ENCODE data around the gene NOX5.

Gene NOX5

DNA sequence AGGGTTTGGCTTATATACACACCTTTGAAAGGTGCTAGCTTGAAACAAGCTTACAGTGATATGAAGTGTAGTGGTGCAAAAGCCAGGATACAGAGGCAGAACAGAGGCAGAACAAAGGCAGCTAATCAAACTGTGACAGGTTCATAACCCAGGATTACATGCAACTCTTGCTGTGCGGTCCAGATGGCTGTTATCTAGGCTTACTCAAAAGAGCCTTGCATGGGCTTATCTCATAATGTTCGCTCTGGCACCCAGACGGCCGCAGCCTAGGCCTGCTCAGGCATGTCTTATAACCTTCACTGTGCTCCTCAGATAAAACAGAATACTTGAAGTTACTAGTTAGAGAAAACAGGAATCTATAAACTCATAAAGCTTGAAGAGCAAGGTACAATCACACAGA lies 22.8 kb upstream of the NOX5 start:
- peak; percentile 58 for DNase-seq

DNA sequence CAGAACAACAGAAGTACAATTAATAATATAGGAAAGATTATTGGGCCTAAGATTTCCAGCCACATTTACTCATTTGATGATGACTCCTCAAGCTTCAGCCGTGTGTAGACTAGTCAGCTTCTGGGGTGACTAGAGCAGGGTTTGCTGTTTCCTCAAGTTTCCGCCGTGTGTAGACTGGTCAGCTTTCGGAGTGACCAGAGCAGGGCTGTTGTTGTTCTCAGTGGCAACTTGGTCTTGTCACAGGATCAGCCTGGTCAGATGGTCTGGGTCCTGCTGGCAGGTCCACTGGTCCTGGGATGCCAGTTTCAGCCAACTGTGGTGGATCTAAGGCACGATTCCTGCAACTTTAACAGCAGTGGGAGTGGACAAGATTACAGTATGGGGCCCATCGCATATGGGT lies 21.8 kb upstream of the NOX5 start:
- no peak for DNase-seq

DNA sequence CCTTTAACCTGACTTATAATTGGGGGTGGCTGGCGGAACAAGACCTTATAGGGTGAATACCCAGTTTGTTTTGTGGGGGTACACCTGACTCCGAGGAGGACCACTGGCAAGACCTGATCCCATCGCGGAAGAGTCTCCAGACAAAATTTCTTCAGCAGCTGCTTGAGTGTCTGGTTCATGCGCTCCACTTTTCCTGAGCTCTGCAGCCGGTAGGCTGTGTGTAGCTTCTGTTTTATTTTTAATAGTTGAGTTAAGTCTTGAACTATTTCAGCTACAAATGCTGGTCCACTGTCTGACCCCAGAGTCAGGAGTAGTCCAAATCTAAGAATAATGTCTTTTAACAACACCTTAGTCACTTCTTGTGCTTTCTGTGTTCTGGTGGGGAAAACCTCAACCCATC lies 21.2 kb upstream of the NOX5 start:
- no peak for DNase-seq

DNA sequence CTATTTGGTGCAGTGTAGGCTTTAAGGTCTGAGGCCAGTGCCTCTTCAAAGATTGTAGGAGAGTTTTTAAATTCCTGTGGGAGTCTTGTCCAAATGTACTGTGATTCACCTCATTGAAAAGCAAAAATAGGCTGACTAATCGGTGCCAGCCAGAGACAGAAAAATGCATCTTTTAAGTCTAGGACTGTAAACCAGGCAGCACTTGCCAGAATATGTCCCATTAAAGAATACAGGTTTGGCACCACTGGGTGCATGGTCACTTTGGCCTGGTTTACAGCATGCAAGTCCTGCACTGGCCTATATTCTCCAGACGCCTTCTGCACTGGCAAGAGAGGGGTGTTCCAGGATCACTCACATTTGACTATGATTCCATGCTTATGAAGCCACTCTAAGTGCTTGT lies 20.3 kb upstream of the NOX5 start:
- DNase-seq = no peak

DNA sequence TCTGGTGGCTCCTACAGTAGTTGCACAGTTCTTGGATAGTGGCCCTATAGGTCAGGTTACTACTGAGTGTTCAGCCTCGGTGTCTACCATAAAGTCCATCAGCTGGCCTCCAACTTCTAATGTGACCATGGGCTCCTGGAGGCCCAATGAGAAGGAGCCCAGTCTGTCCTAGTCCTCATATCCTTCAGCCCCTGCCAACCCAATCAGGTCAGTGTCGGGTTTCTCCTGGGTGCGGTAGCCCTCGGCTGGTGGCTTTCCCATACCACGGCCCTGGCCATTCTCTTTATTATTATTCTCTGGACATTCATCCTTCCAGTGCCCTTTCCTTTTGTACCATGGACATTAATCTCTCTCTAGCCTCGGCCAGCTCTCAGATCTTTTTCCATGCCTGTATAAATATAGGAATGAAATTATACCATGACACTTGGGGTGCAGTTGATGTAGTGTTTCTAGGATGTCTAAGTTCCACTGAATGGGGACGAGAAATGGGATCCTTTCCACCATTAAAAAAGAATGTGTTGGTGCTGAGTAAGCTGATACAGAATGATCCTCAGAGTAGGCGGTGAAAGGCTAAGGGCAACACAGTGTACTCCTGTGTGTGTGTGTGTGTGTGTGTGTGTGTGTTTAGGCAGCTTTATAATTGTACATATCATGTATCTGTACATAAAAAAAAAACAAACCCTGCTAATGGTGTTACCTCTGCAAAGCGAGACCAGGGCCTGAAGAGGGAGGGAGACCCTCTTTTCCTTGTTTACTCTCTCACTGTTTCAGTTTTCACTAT lies 19.3 kb upstream of the NOX5 start:
- DNase-seq = no peak

DNA sequence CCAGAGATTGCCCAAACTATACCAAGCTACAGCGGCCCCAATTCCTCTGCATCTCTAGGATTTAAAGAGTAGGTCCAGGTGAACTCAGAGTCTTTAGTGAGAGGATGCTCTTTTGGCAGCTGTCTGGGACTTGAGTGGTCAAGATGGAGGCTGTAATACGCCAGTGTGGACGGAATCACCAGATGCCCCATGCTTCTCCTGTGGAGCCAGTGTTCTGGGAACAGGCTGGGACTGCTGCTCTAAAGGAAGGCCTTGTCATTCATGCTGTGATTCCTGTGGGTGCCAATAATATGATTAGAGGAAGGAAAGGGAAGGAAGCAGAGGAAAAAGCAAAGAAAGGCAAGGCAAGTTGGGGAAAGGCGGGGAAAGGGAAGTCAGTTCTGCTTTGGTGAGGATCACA lies 17.4 kb upstream of the NOX5 start:
- no peak for DNase-seq

DNA sequence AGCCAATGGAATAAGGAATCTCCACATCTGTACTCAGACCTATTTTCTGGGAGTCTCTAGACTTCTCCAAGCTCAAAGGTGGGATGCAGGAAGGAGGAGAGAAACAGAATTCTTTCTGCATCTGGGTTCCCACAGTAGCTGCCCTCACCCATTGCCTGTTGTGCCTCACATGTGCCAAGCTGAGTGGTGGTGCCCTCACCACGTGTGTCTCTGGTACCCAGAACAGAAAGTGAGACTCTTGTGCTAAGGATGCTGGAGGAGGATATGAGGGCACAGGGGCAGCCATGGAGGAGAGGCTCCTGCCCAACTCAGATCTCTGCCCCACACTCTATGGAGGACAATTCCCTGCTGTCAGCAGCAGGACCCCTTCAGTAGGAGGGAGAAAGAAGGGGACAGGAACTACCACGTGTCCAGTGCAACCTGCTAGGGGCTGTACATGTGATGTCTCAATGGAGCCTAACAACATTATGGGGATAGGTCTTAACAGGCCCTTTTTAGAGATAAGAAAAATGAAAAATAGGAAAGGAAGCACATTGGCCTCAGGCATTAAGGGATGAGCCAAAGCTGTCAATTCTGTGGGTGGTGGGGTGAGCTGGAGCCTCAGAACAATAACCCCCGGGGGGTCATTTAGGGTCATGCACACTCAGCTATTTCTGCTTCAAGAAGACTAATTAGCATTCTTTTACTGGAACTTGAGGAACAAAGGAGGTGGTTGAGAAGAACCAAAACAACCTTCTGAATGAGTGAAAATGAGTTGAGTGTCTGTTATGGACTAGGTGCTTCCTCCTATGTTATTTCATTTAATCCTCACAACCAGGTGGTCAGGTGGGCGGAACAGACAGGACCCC lies 16.3 kb upstream of the NOX5 start:
- no peak for DNase-seq

DNA sequence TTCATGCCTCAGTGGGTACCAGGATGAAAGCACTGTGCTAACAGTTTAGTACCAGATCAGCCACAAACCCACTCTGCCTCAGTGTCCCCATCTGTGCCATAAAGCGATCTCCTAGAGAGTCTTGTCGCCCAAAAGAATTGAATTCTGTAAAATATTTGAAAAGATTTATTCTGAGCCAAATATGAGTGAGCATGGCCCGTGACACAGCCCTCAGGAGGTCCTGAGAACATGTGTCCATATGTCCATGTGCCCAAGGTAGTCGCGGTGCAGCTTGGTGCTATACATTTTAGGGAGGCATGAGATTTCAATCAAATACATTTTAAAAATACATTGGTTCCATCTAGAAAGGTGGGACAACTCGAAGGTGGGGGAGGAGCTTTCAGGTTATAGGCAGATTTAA lies 15.4 kb upstream of the NOX5 start:
- DNase-seq = no peak

DNA sequence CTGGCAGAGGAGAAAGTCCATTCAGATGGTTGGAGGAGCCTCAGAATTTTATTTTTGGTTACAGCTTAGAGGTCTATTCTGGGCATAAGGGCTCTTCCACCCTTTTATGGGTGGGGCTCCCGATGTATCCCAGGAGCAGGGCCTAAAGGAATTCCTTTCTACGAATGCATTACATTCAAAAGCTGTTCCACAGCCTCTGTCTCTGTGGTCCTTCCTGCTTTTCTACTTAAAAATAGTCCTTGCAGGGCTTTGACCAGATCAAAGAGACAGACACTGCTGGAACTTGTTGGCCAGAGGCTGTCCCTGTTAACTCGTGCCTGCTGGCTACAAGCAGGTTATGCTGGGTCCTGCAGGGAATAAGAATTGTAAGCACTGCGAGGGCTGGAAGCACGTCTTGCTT lies 14.4 kb upstream of the NOX5 start:
- DNase-seq = no peak

DNA sequence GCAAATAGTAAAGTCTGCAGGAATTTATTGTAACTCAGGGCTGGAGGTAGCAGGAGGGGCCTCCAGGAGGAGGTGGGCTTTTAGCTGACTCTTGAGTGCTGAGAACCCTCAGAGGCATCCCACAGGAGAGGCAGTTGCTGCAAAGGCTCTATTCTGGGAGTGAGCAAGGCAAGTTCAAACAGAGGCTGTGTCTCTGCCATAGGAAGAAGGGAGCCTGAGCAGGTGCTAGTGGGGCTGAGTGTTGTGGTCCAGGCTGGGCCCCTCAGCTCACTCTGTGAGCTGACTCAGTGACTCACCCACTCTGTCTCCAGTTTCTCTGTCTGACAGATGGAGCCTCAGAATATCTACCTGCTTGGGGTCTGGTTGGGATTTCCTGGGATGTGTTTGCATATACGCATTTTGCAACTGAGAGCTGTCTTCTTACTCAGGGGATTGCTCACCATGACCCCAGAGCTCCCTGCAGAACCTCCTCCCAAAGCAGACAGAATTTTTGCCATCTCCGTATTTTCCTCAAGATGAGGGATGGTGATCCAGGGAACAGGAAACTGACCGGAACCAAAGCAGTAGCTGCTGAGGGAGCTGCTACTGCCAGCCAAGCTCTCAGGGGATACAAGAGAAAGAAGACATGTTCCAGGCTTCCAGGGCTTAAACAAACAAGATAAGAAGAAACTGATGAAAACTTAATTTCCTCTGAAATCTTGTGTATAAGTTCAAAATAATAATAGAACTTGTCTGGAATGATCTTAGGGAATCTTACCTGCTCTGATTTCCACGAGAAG lies 13.6 kb upstream of the NOX5 start:
- no peak for DNase-seq

DNA sequence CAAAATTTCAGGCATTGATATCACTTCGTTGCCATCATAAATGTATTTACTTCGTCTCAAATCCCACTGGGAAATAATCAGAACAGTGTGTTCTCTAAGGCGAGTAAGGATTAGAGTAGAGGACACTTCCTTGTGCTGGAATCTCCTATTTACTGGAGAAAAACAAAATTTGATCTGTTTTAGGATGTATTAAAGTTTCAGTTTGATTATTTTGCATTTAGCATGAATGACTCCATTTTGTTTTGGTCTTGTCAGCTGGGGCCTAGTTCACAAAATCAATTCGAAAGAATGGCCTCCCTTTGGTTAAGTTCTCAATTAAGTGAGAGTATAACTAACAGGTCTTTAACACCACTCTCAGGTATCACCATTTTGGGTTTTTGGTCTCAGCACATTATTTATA lies 11.7 kb upstream of the NOX5 start:
- no peak for DNase-seq

DNA sequence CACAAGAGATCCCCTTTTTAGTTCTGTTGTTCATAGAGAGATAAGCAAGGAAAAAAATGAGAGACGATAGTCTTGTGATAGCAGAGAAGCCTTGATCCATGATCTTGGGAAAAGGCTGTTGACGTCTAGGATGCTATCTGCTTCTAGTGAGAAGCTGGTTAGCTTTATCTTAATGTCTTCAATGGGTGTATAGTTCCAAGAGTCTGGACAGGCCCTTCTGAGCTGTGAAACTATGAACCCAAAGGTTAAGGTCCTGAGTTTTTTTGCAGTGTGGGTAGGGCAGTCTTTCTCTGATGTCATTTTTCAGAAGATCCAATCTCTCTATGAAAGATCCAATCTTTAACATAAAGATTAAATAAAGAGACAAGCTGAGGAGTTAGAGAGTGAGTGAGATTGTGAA lies 10.5 kb upstream of the NOX5 start:
- no peak for DNase-seq

DNA sequence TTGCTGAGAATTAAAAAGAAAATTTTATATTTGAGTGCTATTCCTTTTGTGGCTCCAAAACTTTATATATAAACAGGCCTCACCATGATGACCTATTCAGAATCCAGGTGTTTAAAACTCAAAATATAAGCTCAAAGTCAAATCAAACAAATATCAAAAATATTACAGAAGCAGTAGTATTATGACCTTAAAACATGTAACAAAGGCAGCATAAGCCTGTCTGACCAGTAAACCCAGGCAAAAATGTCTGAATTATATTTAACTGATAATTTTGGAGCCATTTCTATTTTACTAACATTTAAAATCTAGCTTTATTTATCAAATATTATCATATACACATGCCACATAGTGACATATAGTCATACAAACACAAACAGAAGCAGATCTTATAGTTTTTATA lies 6.4 kb upstream of the NOX5 start:
- no peak for DNase-seq

DNA sequence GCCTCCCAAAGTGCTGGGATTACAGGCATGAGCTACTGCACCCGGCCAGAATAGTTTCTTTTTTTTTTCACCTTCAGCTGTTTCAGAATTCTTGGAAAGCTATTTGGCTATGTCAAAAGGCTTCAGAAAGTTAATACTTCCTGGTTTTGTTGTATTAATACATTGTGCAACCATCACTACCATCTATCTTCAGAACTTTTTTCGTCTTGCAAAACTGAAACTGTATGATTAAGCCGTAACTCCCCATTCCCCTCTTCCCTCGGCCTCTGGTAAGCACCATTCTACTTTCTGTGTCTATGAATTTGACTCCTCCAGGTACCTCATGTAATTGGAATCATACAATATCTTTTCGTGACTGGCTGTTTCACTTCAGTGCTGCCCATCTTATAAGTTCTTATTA lies 5.2 kb upstream of the NOX5 start:
- no peak for DNase-seq

DNA sequence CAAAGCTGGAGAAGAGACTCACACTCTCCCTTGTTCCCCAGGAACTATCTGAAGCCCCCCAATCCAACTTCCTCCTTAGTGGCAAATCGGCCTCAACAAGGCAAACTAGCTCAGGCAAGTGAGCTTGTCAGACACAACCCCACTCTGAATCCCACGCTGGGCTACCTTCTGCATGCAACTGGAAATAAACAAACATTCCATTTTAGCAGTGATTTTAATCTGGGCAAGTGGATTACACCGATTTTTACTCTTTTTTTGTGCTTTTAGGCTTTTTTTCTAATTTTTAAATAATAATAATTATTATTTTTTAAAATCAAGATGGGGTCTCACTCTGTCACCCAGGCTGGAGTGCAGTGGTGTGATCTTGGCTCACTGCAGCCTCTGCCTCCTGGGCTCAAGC lies 2.9 kb upstream of the NOX5 start:
- no peak for DNase-seq

DNA sequence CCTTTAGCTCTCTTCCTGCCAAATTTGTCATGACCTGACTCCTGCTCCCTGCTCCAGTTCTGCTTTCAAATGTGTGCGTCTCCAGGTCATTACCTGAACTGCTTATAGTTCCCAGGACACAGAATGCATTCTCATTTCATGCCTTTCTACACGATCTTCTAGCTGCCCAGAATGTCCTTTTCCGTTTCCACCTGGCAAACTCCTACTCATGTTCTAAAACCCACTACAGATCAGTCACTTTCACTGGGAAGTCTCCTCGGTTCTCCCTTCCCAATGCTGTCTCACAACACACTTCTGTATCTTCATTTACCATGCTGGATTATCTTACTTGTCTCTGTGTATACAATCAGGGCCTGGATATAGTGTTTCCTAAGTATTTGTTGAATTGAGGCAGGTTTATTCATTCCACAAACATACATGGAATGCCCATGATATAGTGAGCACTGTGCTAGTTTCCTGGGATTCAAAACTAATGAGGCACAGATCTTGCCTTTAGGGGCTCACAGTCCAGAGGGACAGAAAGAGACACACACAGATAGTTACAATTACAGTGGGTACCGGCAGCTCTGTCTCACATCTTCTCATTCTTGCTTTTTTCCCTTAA lies 1.6 kb upstream of the NOX5 start:
- DNase-seq = no peak

DNA sequence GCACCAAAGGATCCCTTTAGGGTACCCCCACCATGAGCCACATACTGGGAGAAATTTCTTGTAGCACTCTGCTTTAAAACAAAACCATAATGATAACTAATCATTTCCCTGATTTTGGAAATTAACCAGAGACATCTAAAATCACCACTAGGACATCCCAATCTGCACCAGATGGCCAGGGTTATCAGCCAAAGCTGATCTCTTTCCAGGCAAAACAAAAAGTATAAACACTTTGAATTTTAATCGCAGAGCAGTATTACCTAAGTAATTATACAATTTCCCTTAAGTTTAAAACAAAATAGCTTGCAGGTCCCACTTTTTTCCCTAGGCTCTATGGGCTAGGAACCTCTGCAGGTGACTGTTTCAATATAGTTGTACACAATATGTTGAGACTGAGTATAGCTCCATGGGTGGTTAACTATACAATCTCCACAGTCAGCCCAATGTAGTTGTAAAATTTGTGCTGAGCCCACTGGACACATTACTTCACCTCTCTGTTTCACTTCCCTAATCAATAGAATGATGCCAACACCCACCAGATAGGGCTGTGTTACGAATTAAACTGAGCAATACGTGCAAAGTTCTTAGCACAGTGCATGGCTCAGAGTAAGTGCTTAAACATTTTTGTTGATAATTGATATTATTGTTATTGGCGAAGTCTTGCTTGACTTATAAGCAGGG lies 629 bp upstream of the NOX5 start:
- no peak for DNase-seq

DNA sequence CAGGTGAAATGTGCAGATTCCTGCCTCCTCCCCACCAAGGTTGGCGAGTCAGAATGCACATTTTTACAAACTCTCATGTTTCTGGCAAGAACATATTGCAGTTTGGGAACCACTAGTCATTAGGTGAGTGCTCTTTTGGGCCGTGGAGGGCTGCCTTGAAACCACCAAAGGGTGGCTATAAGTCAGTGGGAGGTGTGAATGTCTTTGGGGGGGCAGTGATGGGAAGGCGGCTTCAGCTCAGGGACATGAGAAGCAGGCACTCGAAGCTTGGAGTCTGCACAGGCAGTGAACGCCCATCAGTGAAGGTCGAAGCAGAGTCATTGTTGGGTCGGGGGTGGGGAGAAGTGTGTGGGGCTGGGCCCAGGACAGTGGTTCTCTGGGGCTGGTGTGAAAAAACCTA lies 1.1 kb downstream of the NOX5 start:
- no peak for DNase-seq

DNA sequence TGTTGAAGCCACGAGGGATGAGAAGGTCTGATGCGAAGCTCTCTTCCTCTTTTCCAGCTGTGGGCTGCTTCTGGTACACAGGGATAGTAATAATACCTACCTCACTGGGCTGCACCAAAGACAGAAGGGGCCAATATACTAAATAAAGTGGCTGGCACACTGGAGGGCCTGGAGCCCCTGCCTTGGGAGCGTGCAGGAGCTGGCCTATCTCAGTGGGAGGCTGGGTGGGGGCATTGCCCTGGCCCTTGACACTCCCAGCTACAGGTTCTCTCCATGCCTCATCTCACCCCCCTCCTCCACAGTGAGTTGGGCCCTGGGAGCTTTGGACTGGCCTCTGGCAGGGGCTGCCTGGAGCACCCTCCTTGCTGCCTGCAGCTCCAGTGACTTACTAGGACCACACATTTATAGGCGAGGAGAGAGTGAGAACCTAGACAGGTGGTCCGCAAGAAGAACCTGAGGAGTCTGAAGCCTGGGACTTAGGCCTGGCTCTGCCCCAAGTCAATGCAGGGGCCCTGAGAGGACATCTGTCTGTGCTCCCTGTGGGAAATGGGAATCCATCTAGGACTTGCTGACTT lies 1.6 kb downstream of the NOX5 start:
- no peak for DNase-seq

DNA sequence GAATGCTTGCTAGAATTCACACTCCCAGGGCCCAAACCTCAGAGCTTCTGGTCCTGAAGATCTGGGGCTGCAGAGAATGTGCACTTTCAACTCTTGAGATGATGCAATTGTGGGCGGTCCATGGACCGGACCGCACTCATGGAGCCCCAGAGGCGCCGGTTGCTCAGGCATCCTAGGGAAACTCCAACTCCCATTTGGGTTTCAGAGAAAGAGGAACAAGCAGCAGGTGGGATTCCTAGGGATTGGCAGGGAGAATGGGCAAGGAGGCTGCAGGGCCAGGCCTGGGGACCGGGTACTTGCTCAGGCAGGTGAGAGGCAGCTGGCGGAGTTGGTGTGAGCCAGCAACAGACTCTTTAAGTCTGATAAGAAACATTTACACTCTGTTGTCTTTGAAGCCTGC lies 3.5 kb downstream of the NOX5 start:
- DNase-seq = no peak

DNA sequence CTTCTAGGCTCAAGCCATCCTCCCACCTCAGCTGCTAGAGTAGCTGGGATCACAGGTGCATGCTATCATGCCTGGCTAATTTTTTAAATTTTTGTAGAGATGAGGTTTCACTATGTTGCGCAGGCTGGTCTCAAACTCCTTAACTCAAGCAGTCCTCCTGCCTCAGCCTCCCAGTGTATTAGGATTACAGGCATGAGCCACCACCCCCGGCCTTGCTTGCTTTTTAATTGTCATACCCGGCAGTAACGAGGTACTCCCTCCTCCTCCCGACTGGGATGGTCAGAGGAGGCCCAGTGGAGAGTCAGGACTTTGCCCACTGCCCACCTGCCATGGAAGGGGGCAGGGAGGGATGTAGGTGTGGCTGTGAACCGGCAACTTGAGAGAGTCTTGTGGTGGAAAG lies 4.5 kb downstream of the NOX5 start:
- DNase-seq = no peak

DNA sequence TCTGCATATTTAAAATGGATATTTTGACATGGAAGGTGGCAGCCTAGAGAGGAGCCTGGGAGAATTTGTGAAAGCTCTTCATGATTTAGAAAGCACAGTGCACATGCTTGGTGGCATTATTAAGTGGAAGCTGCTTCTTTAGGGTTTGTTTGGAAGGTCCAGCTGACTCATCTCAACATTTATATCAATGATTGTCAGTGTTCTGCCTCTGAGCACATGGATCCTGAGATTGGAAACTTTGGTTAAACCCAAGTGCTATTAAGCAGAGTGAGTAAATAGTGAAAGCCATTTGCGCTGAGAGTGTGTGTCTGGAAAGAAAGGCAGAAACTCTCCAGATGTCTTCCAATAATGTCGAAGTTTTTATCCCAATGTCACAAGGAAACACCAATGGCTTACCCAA lies 7.4 kb downstream of the NOX5 start:
- DNase-seq = no peak

Data from NCI-H146 (cell line).